ENCODE measurements around the gene SURF1.

DNA sequence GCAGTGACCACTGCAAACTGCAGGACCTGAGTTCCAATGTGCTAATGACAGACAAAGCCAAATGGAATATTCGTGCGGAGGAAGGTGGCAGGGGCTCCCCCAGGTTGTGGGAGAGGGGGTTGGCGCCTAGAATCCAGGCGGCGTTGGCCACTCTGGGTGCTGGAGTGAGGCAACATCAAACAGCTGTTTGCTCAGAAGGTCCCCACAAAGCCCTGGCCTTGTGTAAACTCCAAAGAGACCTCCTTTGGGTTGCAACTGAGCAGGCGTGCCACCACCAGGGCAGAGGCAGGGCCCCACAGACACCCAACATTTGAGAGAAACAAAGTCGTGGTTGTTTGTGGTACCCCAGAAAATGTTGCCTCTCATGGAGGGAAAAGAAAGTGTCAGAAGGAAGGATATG lies 34.4 kb upstream of the SURF1 start:
- TF ChIP-seq, protein P1, sequence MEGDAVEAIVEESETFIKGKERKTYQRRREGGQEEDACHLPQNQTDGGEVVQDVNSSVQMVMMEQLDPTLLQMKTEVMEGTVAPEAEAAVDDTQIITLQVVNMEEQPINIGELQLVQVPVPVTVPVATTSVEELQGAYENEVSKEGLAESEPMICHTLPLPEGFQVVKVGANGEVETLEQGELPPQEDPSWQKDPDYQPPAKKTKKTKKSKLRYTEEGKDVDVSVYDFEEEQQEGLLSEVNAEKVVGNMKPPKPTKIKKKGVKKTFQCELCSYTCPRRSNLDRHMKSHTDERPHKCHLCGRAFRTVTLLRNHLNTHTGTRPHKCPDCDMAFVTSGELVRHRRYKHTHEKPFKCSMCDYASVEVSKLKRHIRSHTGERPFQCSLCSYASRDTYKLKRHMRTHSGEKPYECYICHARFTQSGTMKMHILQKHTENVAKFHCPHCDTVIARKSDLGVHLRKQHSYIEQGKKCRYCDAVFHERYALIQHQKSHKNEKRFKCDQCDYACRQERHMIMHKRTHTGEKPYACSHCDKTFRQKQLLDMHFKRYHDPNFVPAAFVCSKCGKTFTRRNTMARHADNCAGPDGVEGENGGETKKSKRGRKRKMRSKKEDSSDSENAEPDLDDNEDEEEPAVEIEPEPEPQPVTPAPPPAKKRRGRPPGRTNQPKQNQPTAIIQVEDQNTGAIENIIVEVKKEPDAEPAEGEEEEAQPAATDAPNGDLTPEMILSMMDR (IDR thresholded peaks at IDR 0.05) = no peak
- TF ChIP-seq EZH2 (IDR thresholded peaks at IDR 0.05; ENCODE audit: borderline replicate concordance, insufficient read depth, low read depth, low read length, poor library complexity, severe bottlenecking) = no peak

Measured in B cell (primary cell).